Caco-2 (cell line): Measurements from ENCODE around the gene DNAJC4. TPM values are rescaled to one million over a fixed set of nuclear protein-coding genes. Genes with fewer than 3 reads are reported as not detected.

Experiments used
- BruUV-seq: library from RNA; stranded (reverse); fragments of 400-500 nt; replicated peaks from 2 replicates; lab custom pipeline; 2021; lab: Mats Ljungman, UMichigan
- CTCF ChIA-PET: fragments of 300-600 bp; sonication (Branson Sonifier 250); formaldehyde crosslinking; loops from one replicate; lab custom pipeline; 2022; ENCODE audit warnings: antibody characterized with exemption; lab: Charles Lee
- POLR2A ChIA-PET: fragments of 300-600 bp; sonication (Branson Sonifier 250); formaldehyde crosslinking; loops from one replicate; lab custom pipeline; 2022; ENCODE audit warnings: antibody characterized with exemption; lab: Charles Lee
- DNase-seq, 2 experiments: peaks; one replicate each; pipeline versions ENCODE4 v3.0.0 to v3.0.0-alpha.2; 2020 to 2022
- H3K27me3 ChIP-seq: replicated peaks from 2 replicates; pipeline ENCODE4 v1.6.0; 2011; ENCODE audit warnings: low read length; ENCODE audit not compliant: control insufficient read depth, insufficient read depth
- H3K36me3 ChIP-seq: 2 replicates; pipeline ENCODE4 v1.5.1; 2011; ENCODE audit warnings: low read length; ENCODE audit not compliant: control insufficient read depth, insufficient read depth
- H3K4me1 ChIP-seq: fragments of 250-450 bp; sonication (Bioruptor Pico); 2 replicates; pipeline ENCODE4 v1.5.1; 2020; ENCODE audit warnings: mild to moderate bottlenecking
- H3K4me3 ChIP-seq: 2 replicates; pipeline ENCODE4 v1.5.1; 2011; ENCODE audit warnings: low read depth, mild to moderate bottlenecking, control low read depth, low read length
- H3K9me3 ChIP-seq: fragments of 250-450 bp; sonication (Bioruptor Pico); 2 replicates; pipeline ENCODE4 v1.5.1; 2020; ENCODE audit warnings: mild to moderate bottlenecking, moderate library complexity
- H3K27ac Mint-ChIP-seq: one replicate; pipeline ENCODE4 v1.8.0; 2022; ENCODE audit warnings: mixed read lengths; ENCODE audit not compliant: unreplicated experiment
- H3K27me3 Mint-ChIP-seq: one replicate; pipeline ENCODE4 v1.8.0; 2022; ENCODE audit warnings: mixed read lengths; ENCODE audit not compliant: insufficient read depth, unreplicated experiment
- H3K36me3 Mint-ChIP-seq: one replicate; pipeline ENCODE4 v1.8.0; 2022; ENCODE audit warnings: mild to moderate bottlenecking, mixed read lengths; ENCODE audit not compliant: insufficient read depth, unreplicated experiment
- H3K4me1 Mint-ChIP-seq: one replicate; pipeline ENCODE4 v1.8.0; 2022; ENCODE audit warnings: low read depth, mixed read lengths; ENCODE audit not compliant: unreplicated experiment
- H3K4me3 Mint-ChIP-seq: one replicate; pipeline ENCODE4 v1.8.0; 2022; ENCODE audit warnings: mild to moderate bottlenecking, moderate library complexity, mixed read lengths; ENCODE audit not compliant: unreplicated experiment
- H3K9me3 Mint-ChIP-seq: one replicate; pipeline ENCODE4 v1.8.0; 2022; ENCODE audit warnings: mixed read lengths; ENCODE audit not compliant: unreplicated experiment
- intact Hi-C: fragments of 100-400 bp; cut with micrococcal nuclease; formaldehyde crosslinking; loops from one replicate; pipeline ENCODE4 v1.10.0; 2022; ENCODE audit not compliant: unreplicated experiment
- total RNA-seq: library from RNA; stranded (reverse); gene quantifications from 2 replicates; pipeline ENCODE4 v1.2.3, GENCODE V29; 2022
- TF ChIP-seq, protein P1 (sequence below), 2 experiments: fragments of 200-600 bp in 1 of 2; IDR thresholded peaks; 1 replicate in 1 of 2; 2 replicates in 1 of 2; pipeline versions ENCODE4 v1.5.1 to v1.8.0; 2011 to 2022; ENCODE audit warnings: antibody characterized with exemption in 1 of 2, control low read depth in 1 of 2, inconsistent platforms in 1 of 2, low read depth in 1 of 2, low read length in 1 of 2, mild to moderate bottlenecking in 1 of 2, moderate library complexity in 1 of 2; ENCODE audit not compliant: insufficient read depth in 1 of 2, severe bottlenecking in 1 of 2, unreplicated experiment in 1 of 2

DNAJC4 gene
- total RNA-seq, 1 experiment from 2014 or later = 22.9 TPM

DNA sequence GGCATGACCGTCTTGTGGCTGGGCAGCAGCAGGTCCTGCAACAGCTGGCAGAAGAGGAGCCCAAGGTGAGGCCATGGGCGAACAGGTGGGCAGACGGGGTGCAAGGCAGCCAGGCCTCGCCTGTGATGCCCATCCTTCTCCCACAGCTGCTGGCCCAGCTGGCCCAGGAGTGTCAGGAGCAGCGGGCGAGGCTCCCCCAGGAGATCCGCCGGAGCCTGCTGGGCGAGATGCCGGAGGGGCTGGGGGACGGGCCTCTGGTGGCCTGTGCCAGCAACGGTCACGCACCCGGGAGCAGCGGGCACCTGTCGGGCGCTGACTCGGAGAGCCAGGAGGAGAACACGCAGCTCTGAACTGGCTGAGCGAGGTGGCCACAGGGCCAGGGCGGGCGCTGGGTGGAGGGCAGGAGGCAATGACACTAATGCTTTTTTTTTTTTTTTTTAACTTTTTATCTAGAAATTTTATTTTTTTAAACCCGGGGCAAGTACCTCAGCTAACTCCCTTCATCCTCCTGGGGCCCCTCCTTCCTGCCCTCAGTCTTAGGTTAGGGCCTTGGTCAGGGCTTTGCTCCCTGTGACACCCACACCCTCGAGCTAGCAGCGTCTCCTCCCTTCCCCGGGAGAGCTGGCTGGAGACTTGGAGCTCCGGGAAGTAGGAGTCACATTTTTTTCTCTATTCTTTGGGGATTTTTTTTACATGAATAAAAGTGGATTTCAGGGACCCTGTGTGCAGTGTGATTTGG, 37.0 kb downstream of the DNAJC4 start:
- peaks cover 21% of the 10 kb centered on the region for H3K4me1 ChIP-seq
- H3K9me3 ChIP-seq = no peaks in the 10 kb centered on the region
- Mint-ChIP-seq H3K9me3 (no peaks in the 10 kb centered on the region), H3K27me3 (no peaks in the 10 kb centered on the region), H3K4me3 (peak overlapping the region; percentile 89), H3K27ac (peak overlapping the region; percentile 95), H3K4me1 (peaks cover 17% of the 10 kb centered on the region), H3K36me3 (peaks cover 88% of the 10 kb centered on the region)
- ChIA-PET POLR2A (interaction anchor here (3.5 kb wide), 1 partner anchor 21 kb away, joined by 22 read pairs; the partner anchor contains the start of gene PPP1R14B), CTCF (interaction anchor here (0.7 to 1.6 kb wide), 2 partner anchors 17 to 77 kb away, joined by 4 to 7 read pairs; partner anchors contain the start of gene PLCB3)
- DNase-seq = no peak
- no peak overlapping the region for H3K4me3 ChIP-seq
- TF ChIP-seq, protein P1, sequence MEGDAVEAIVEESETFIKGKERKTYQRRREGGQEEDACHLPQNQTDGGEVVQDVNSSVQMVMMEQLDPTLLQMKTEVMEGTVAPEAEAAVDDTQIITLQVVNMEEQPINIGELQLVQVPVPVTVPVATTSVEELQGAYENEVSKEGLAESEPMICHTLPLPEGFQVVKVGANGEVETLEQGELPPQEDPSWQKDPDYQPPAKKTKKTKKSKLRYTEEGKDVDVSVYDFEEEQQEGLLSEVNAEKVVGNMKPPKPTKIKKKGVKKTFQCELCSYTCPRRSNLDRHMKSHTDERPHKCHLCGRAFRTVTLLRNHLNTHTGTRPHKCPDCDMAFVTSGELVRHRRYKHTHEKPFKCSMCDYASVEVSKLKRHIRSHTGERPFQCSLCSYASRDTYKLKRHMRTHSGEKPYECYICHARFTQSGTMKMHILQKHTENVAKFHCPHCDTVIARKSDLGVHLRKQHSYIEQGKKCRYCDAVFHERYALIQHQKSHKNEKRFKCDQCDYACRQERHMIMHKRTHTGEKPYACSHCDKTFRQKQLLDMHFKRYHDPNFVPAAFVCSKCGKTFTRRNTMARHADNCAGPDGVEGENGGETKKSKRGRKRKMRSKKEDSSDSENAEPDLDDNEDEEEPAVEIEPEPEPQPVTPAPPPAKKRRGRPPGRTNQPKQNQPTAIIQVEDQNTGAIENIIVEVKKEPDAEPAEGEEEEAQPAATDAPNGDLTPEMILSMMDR (IDR thresholded peaks at IDR 0.05; ENCODE audit: insufficient read depth in 1 of 2, low read depth in 1 of 2, low read length in 1 of 2, severe bottlenecking in 1 of 2, unreplicated experiment in 1 of 2) = no peak
- H3K36me3 ChIP-seq = peaks cover 4% of the 10 kb centered on the region
- intact Hi-C loops = no loop called here
- H3K27me3 ChIP-seq = no peaks in the 10 kb centered on the region
- no TSS peak for BruUV-seq

DNA sequence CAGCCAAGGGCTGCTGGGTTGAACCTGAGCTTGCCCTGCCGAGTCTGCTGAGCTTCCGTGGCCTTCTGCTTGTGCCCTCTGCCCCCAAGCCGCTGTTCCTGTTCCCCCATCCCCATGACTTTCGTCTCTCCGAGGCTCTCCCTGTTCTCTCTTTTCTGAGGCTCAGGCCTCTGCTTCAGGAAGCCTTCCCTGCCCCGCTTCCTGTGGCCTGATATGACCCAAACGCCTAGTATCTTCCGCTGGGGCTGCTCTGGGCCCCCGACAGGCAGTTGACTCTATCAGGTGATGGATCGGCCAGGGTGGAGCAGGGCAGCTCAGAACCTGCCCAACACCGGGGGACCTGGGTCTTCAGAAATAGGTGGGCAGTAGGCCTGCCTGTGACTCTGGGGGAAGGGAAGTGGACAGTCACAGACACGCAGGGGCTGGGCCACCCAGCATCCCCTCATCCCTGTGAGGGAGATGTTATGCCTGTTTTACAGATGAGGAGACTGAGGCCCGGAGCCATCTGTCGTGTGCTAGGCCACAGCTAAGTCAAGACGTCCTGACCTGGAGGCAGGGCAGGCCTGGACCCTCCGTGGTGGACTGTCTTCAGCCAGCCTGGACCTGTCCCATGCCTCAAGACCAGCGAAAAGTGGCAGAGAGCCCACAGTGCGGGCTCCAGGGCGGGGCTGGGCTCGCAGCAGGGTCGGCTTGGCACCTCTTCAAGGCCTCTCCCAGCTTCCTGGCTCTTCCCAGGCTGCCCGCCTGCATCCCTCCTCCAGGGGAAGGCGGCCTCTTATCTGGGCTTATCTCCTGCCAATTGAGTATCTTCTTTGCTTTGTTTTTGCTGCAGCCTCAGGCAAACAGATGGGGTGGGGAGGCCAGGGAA, 37.9 kb downstream of the DNAJC4 start:
- Mint-ChIP-seq H3K36me3 (peaks cover 80% of the 10 kb centered on the region), H3K27me3 (no peaks in the 10 kb centered on the region), H3K27ac (peak overlapping the region; percentile 95), H3K4me3 (peak overlapping the region; percentile 89), H3K9me3 (no peaks in the 10 kb centered on the region), H3K4me1 (peaks cover 17% of the 10 kb centered on the region)
- H3K36me3 ChIP-seq = peaks cover 4% of the 10 kb centered on the region
- H3K27me3 ChIP-seq = no peaks in the 10 kb centered on the region
- POLR2A ChIA-PET = interaction anchor here (0.5 to 3.5 kb wide), 4 partner anchors 22 to 49 kb away, joined by 3 to 22 read pairs (median 9); partner anchors contain the start of genes FKBP2, PPP1R14B, PRDX5 and TRMT112
- no peaks in the 10 kb centered on the region for H3K9me3 ChIP-seq
- CTCF ChIA-PET = interaction anchor here (0.7 to 2.7 kb wide), 5 partner anchors 16 to 78 kb away, joined by 4 to 17 read pairs (median 12); partner anchors contain the start of genes CATSPERZ and PLCB3
- intact Hi-C loops = no loop called here
- no TSS peak for BruUV-seq
- TF ChIP-seq, protein P1 (IDR thresholded peaks at IDR 0.05; ENCODE audit: insufficient read depth in 1 of 2, low read depth in 1 of 2, low read length in 1 of 2, severe bottlenecking in 1 of 2, unreplicated experiment in 1 of 2) = peak in 1 of 2 experiments; percentile 2
- peak overlapping the region; percentile 85 for H3K4me3 ChIP-seq
- H3K4me1 ChIP-seq = peaks cover 21% of the 10 kb centered on the region
- peak; percentile 73 to 85 for DNase-seq
